Right ventricle myocardium inferior (tissue), 1 donor: Measurements from ENCODE around the gene DCPS. TPM values are rescaled to one million over a fixed set of nuclear protein-coding genes. Genes with fewer than 3 reads are reported as not detected.
A peak's percentile ranks its signal among the peaks of the same experiment; 100 is the strongest.
"Not testable (repeated sequence)": the region's sequence is repeated elsewhere in the genome, so short reads cannot be mapped to it uniquely, and the experiment has no call there.

ENCODE experiments used
- ATAC-seq: fragments of 200-7000 bp; cut with Tn5 transposase; one replicate; pipeline ENCODE4 v1.9.1; 2020; ENCODE audit warnings: mild to moderate bottlenecking, moderate library complexity
- DNase-seq: peaks from one replicate; pipeline ENCODE4 v3.0.0; 2021; ENCODE audit errors: missing footprints
- intact Hi-C: fragments of 100-400 bp; cut with DNase I; formaldehyde crosslinking; loops from one replicate; pipeline ENCODE4 v1.11.0; 2022
- total RNA-seq: library from RNA; stranded (reverse); fragmentation: NEBNext Ultra II Directional; extraction: Animal tissue kit (Norgen Biotek cat#: 25700); gene quantifications from one replicate; pipeline ENCODE4 v1.2.1, GENCODE V29; 2021
- donor health status: DM: no; HTN: yes; CAD: no; lungs with severe emphysema.

The DCPS gene
- total RNA-seq, 1 donor from 2014 or later, result 10.8 TPM

GRCh38 chr11:126385991-126386728, 82.3 kb downstream of the DCPS start:
- DNase-seq, result no peak
- ATAC-seq, result peak; percentile 11
- intact Hi-C loops, result no loop called here

GRCh38 chr11:126386729-126387071, 82.8 kb downstream of the DCPS start:
- intact Hi-C loops, result not testable (repeated sequence)
- ATAC-seq, result peak; percentile 69
- DNase-seq, result peak; percentile 80

GRCh38 chr11:126387857-126388256, 84.0 kb downstream of the DCPS start:
- DNase-seq (no peak), ATAC-seq (no peak)
- intact Hi-C loops, result no loop called here

- intact Hi-C loops, result loop anchor here (5.0 kb wide), 2 partner anchors 33 to 73 kb away; partner anchors contain the start of gene ST3GAL4
- DNase-seq (no peak), ATAC-seq (no peak)
Observed at GRCh38 chr11:126390272-126390867, 86.5 kb downstream of the DCPS start.

- no peak for DNase-seq
- ATAC-seq, result no peak
- intact Hi-C loops, result loop anchor here (5.0 kb wide), 2 partner anchors 34 to 74 kb away; partner anchors contain the start of gene ST3GAL4
Observed at GRCh38 chr11:126391286-126391954, 87.6 kb downstream of the DCPS start.

GRCh38 chr11:126391970-126392632, 88.2 kb downstream of the DCPS start:
- ATAC-seq (peak; percentile 21), DNase-seq (no peak)
- intact Hi-C loops, result loop anchor here (5.0 kb wide), 2 partner anchors 35 to 75 kb away; partner anchors contain the start of gene ST3GAL4

GRCh38 chr11:126392633-126393013, 88.8 kb downstream of the DCPS start:
- ATAC-seq (no peak), DNase-seq (no peak)
- intact Hi-C loops, result loop anchor here (5.0 kb wide), 2 partner anchors 35 to 75 kb away; partner anchors contain the start of gene ST3GAL4

GRCh38 chr11:126393143-126393542, 89.3 kb downstream of the DCPS start:
- ATAC-seq (no peak), DNase-seq (no peak)
- intact Hi-C loops, result loop anchor here (5.0 kb wide), 2 partner anchors 36 to 76 kb away; partner anchors contain the start of gene ST3GAL4

- intact Hi-C loops, result loop anchor here (5.0 kb wide), 2 partner anchors 37 to 77 kb away; partner anchors contain the start of gene ST3GAL4
- ATAC-seq, result no peak
- DNase-seq, result no peak
Observed at GRCh38 chr11:126394036-126394435, 90.2 kb downstream of the DCPS start.

GRCh38 chr11:126394634-126395072, 90.8 kb downstream of the DCPS start:
- ATAC-seq, result peak; percentile 47
- intact Hi-C loops, result loop anchor here (5.0 kb wide), 2 partner anchors 37 to 77 kb away; partner anchors contain the start of gene ST3GAL4

More at GRCh38 chr11:126394634-126395072, 90.8 kb downstream of the DCPS start:
- DNase-seq, result not testable (repeated sequence)

Other genes with a start within 250 kb of the DCPS start
- gene CDON, start 241.2 kb upstream of the DCPS start, total RNA-seq, result 18.6 TPM
- 40.0 TPM for gene RPUSD4, start 92.4 kb upstream of the DCPS start, total RNA-seq
- gene FAM118B, start 92.3 kb upstream of the DCPS start, total RNA-seq, result 25.6 TPM
- 64.5 TPM for gene SRPRA, start 35.2 kb upstream of the DCPS start, total RNA-seq
- 31.6 TPM for gene FOXRED1, start 34.9 kb upstream of the DCPS start, total RNA-seq
- 6.5 TPM for gene TIRAP, start 21.0 kb upstream of the DCPS start, total RNA-seq
- gene ST3GAL4, start 51.6 kb downstream of the DCPS start, total RNA-seq, result 45.1 TPM